Hematopoietic multipotent progenitor cell treated with erythropoietin and hydrocortisone succinate and interleukin-3 and kit ligand, for 4 days (in vitro differentiated cells): ENCODE results near the gene TMEM88.
"Not testable (repeated sequence)": the region's sequence is repeated elsewhere in the genome, so short reads cannot be mapped to it uniquely, and the experiment has no call there.

ENCODE experiments used
- DNase-seq: peaks from one replicate; pipeline ENCODE4 v3.0.0-alpha.2; 2015

Gene TMEM88, protein sequence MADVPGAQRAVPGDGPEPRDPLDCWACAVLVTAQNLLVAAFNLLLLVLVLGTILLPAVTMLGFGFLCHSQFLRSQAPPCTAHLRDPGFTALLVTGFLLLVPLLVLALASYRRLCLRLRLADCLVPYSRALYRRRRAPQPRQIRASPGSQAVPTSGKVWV

DNA sequence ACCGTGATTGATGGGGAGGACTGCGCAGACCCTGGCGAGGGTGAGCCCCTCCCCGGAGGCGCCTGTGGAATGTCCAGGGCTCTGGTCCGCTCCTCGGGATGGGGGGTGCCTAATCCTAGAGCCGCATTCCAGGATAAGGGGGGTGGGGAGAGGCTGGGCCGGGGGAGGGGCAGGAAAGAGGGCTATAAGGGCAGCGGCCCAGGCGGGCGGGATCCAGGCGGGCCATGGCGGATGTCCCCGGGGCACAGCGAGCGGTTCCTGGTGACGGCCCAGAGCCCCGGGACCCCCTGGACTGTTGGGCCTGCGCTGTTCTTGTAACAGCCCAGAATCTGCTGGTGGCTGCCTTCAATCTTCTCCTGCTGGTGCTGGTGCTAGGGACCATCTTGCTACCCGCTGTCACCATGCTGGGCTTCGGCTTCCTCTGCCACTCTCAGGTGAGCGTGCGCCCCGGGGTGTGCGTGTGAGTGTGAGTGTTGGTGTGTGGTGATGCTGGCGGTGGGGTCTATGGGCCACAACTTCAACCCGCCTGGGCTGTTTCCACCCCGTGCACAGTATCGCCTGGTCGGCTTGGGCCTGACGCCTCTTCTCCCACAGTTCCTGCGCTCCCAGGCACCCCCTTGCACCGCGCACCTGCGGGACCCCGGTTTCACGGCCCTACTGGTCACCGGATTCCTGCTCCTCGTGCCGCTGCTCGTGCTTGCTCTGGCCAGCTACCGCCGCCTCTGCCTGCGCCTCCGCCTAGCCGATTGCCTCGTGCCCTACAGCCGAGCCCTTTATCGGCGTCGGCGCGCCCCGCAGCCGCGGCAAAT, at the start of gene TMEM88:
Gene TMEM88, plus strand, starts transcription at position 216 of the 809 bp plus-strand sequence. Its CDS starts 9 bp downstream, at position 225.
- DNase-seq, result no peak

DNA sequence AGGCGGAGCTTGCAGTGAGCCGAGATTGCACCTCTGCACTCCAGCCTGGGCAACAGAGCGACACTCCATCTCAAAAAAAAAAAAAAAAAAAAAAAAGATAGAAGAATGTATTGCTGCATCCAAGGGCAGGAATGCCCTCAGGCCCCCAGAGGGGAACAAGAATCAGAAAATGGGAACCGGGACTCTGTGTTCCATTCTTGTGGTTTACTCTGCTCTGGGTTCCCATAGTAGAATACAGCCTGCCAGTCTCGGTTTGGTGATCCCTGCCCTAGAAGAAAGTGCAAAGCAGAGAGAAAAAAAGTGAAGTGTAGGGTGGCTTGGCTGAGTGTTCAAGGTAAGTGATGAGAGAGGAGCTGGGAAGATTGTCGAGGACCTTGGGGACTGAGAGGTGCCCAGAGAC, 48.3 kb upstream of the TMEM88 start:
- DNase-seq, result no peak

DNA sequence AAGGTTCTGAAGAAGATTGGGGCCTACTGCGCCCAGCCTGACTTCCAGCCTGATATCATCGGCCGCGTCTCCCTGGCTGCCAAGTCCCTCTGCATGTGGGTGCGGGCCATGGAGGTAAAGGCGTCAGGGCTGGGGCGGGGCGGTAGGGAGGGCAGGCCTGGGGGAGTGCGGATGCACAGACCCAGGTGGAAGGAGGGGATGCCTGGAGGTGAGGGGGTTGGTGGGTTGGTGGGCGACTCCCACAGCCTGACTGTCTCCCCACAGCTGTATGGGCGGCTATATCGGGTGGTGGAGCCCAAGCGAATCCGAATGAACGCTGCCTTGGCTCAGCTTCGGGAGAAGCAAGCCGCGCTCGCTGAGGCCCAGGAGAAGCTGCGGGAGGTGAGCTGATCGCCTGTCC, 47.7 kb upstream of the TMEM88 start:
- DNase-seq, result no peak

DNA sequence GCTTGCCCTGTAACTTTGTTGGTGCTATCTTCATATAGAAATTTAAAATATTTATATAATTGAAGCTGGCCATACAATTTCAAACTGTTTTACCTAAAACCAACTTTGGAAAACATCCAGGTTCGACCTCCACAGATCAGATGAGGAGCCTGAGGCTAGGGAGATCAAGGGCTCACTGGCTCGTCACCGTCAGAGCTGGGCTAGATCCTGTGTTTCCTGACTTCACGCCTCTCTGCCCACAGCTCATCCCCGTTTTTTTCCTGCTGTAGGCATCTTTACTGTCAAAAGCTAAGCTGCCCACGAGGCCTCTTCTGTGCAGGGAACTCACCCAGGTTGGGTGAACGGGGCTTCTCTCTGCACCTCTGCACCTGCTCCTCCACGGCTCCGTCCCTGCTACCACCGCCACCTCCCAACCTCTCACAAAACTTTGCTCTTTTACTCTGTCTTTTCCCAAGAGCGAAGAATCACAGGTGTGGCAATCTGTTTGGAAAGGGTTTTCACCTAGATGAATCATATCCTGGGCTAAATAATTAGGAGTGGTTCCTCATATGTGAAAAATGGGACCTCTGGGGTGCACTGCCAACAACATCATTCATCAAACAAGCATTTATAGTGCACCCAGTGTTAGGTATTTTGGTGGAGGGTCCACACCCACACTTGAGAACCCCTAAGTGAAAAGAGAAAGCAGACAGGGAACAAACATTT, 45.6 kb upstream of the TMEM88 start:
- DNase-seq, result no peak

DNA sequence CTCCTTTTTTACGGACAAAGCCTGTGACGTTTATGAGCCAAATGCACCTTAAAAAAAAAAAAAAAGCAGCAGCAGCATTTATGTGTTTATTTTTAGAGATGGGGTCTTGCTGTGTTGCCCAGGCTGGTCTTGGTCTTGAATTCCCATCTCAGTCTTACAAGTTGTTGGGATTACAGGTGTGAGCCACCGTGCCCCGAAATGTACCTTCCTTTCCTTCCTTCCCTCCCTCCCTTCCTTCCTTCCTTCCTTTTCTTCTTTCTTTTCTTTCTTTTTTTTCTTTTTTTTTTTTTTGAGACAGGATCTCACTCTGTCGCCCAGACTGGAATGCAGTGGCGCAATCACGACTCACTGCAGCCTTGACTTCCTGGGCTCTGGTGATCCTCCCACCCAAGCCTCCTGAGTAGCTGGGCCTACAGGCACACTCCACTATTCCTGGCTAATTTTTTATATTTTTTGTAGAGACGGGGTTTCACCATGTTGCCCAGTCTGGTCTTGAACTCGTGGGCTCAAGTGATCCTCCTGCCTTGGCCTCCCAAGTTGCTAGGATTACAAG, 45.0 kb upstream of the TMEM88 start:
- not testable (repeated sequence) for DNase-seq

DNA sequence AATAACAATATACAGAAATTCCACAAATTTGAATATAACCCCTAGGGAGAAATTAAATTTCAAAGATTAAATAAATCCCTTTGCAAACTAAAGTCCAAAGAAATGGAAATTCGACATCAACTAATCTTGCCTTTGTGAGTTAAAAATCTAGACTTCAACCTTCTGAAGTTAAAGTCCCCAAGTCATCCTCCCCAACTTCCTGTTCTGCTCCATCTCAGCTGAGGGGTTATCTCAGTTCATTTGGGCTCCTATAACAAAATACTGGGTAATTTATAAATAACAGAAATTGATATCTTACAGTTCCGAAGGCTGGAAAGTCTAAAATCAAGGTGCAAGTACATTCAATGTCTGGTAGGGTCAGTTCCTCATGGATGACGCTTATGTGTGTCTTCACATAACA, 43.6 kb upstream of the TMEM88 start:
- peak; percentile 37 for DNase-seq

DNA sequence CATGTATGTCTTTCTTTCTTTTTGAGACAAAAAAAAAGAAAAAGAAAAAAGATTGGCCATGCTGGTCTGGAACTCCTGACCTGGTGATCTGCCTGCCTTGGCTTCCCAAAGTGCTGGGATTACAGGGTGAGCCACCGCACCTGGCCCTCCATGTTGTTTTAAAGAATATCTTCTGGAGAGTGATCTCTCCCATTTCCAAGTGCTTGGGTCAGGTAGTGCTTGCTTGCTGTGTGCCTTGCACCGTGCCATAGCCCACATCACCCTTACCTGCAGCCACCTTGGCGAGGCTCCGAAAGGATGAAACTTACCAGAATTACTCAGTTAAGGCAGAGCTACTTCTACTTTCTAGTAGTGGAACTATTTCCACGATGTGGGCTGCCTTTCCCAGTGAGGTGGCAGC, 39.9 kb upstream of the TMEM88 start:
- no peak for DNase-seq

DNA sequence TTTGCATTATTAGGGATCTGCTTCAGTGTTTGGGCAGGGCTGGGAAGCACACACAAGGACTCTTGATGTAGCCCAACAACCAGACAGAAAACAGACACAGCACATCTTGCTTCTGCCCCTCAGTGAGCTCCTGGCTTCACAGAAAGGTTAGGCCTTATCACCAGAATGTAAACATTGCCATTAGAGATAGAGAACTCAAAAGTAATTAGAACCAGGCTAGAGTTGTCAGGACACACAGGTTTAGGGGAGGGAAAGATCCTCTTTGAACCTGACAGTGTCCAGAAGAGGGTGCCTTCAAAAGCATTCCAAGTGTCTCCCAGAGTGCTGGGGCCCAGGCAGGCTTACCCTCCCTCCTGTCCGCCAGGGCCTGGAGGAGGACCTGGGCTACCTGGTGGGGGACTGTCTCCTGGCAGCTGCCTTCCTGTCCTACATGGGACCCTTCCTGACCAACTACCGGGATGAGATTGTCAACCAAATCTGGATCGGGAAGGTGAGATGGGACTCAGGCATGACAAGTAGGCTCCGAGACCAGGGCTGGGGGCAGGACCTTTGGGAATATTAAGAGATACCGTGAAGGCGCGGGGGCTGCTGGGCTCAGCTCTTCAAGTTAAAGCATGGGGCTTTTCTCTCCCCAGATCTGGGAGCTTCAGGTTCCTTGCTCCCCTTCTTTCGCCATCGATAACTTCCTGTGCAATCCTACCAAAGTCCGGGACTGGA, 37.8 kb upstream of the TMEM88 start:
- no peak for DNase-seq

DNA sequence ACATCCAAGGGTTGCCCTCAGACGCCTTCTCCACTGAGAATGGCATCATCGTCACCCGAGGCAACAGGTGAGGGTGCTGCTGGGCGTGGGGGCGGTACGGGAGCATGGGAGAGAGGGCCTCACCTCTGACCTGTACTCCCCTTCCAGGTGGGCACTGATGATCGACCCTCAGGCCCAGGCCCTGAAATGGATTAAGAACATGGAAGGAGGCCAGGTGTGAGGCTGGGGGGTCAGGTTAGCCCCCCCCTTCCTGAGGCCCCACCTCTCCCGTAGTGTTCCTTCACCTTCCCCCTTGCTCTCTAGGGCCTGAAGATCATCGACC, 37.3 kb upstream of the TMEM88 start:
- DNase-seq, result no peak

DNA sequence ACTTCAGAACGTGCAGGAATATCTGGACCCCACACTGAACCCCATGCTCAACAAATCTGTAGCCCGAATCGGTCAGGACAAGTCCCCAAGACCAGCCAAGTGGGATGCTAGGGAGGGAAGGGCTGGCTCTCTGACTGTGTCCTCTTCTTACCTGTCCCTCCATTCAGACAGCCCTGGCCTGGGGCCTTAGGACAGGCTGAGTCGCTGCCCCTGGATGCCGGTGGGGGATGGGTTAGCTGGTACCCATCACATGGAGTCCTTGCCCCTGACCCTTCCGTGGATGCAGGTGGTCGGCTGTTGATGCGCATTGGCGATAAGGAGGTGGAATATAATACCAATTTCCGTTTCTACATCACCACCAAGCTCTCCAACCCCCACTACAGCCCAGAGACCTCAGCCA, 36.8 kb upstream of the TMEM88 start:
- DNase-seq, result no peak

DNA sequence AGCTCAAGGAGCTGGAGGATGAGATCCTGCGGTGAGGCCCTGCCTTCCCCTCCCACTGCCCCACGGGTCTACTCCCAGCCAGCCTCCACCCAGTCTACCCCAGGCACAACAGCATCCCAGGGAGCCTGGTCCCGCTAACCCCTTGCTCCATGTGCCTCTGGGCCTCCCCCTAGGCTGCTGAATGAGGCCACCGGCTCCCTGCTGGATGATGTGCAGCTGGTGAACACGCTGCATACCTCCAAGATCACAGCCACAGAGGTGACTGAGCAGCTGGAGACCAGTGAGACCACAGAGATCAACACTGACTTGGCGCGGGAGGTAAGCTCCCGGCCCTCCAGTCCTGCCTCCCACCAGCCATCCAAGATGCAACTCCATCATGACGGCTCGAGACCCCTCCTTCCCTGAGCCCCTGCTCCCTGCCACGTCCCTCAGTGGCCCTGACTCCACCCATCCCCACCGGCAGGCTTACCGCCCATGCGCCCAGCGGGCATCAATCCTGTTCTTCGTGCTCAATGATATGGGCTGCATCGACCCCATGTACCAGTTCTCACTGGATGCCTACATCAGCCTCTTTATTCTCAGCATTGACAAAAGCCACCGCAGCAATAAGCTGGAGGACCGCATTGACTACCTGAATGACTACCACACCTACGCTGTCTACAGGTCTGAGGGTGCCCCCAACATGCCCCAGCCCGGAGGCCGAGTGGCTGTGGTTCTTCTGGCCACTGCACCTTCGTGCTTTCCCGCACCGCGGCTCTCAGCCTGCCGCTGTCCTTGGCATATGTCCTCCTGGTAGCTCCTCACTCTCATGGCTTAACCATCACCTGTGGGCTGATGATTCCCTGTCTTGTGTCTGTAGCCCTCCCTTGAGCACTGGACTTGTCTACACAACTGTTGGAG, 35.9 kb upstream of the TMEM88 start:
- DNase-seq, result no peak

DNA sequence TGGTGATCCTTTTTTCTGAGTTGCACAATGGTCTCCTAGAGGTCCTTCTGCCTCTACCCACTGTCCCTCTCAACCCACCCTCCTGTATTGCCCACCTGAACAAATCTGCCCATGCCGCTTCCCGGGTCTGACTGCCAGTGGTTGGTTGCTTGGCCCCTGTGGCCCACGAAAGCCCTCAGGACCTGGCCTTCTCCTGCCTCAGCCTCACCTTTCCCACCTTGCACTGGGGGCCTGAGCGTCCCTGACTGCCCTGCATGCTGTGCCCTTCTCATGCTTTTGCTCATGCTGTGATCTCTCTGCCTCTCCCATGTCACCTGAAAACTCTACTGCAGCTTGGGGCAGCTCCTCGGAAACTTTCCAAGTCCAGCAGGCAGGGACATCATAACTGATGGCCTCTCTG, 34.6 kb upstream of the TMEM88 start:
- DNase-seq, result no peak

DNA sequence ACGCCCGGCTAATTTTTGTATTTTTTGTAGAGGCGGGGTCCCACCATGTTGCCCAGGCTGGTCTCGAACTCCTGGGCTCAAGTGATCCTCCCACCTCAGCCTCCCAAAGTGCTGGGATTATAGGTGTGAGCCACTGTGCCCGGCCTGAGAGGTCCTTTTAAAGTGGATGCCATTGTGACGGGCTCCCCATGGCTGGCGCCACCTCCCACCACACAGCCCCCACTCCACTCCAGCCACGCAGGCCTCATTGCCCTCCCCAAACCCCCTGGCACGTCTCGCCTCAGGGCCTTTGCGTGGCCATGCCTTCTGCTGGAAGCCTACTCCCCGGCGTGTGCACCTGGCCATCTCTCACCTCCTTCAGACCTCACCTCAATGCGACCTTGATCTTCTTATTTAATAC, 32.7 kb upstream of the TMEM88 start:
- no peak for DNase-seq

DNA sequence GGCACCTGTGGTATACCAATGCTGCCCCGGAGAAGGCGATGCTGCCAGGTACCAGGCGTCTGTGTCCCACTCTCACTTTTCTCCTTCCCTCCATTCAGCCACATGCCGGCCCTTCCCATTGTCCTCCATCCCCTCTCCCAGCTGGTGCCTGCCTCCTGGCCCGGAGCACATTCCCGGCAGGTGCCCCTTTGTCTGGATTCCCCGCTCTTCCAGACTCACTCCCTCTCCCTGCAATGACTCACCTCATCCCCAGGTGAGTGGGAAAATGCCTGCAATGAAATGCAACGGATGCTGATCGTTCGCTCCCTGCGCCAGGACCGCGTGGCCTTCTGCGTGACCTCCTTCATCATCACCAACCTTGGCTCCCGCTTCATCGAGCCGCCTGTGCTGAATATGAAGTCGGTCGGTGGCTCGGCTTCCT, 31.3 kb upstream of the TMEM88 start:
- DNase-seq, result no peak

DNA sequence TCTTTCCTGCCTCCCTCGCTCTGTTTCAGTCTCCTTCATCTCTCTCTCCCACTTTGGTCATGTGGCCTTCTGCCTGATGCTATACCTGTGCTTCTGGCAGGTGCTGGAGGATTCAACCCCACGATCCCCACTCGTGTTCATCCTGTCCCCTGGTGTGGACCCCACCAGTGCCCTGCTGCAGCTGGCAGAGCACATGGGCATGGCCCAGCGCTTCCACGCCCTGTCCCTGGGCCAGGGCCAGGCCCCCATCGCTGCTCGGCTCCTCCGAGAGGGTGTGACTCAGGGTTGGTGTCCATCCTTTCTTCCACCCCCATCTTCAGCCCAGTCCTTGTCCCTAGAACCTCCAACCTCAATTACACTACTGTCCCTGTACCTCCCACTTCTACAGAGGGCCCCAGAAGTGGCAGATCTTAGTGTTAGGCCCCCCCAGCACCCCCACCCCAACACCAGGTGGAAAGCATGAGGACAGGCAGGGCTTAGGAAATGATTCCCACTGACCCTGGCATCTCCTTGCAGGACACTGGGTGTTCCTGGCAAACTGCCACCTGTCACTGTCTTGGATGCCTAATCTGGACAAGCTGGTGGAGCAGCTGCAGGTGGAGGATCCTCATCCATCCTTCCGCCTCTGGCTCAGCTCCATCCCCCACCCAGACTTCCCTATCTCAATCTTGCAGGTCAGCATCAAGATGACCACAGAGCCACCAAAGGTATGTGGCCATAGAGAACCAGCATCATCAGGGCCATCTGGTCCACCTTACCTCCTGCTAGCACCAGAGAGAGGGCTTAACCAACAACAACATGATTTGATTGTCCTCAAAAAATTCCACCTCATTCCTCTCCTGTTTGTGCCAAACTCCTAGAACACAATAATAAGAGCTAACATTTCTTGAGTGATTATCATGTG, 30.6 kb upstream of the TMEM88 start:
- DNase-seq, result no peak

DNA sequence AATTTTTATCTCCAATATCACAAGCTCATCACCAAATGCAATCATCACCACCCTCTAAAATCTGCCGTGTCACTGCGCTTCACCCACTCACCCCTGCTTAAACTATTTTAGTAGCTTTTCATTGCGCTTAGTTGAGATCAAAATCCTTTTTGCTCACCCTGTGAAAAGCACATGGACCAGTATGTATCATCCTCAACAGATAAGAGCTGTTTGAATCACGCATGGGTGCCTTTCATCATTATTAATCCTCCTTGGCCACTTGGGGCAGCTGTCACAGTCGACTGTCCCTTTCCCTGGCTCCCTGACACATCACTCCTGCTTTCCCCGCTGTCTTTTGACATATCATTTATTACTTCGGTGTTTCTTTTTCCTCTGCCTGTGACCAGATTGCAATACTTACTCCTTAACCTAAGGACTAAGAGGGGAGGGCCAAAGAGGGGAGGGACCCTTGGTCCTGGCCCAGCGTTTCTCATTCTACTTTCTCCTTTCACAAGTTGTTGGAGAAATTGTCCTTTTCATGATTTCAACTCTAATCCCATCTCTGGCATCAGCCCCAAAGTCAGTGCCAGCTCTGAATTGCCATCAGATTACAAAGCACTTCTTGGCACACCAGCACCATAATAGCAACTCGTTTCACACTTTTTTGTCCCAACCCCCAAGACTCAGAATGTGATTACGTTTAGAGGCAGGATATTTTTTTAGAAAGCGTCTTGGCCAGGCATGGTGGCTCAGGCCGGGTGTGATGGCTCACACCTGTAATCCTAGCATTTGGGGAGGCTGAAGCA, 29.5 kb upstream of the TMEM88 start:
- peak; percentile 59 for DNase-seq

DNA sequence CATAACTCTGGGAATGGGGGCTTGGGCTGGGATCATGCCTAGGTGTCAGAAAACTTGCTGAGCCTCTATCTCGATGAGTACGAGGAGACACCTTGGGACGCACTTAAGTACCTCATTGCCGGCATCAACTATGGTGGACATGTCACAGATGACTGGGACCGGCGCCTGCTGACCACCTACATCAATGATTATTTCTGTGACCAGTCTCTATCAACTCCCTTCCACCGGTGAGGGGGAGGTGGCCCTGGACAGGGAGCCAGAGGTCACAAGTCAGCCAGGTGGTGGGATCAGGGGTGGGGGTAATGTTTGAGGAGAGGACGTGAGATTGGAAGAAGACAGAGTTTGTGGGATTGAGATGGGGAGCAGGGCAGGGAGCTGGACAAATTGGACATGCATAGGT, 24.2 kb upstream of the TMEM88 start:
- DNase-seq, result no peak

DNA sequence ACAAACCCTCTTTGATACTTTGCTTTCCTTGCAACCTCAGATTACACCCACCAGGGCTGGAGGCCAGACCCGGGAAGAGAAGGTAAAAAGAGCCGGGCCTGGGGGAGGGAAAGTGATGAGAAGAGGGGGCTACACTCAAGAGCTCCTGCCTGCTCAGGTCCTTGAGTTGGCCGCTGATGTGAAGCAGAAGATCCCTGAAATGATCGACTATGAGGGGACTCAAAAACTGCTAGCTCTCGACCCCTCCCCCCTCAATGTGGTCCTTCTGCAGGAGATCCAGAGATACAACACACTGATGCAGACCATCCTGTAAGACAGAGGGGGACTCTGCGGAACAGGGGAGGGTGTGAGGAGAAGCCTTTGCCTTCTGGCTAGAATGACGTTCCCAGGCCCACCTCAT, 23.6 kb upstream of the TMEM88 start:
- DNase-seq, result no peak

DNA sequence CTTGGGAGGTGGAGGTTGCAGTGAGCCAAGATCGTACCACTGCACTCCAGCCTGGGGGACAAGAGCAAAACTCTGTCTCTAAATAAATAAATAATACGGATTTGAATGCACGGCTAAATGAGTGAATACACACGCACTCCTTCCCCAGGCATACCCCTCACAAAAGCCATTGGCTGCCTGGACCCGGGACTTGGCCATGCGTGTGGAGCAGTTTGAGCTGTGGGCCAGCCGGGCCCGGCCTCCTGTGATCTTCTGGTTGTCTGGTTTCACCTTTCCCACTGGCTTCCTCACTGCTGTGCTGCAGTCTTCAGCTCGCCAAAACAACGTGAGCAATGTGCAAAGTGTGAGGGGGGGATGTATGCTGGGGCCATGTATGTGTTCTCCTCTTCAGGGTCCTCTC, 22.4 kb upstream of the TMEM88 start:
- DNase-seq, result no peak
